ENCODE data around the gene CDK5. TPM values are rescaled to one million over a fixed set of nuclear protein-coding genes. Genes with fewer than 3 reads are reported as not detected.
A peak's percentile ranks its signal among the peaks of the same experiment; 100 is the strongest.

Gene CDK5
- total RNA-seq, 1 donor from 2014 or later, result 17.5 TPM

GRCh38 chr7:151088856-151089699 lies 31.4 kb upstream of the CDK5 start:
- peaks cover 2% of the 10 kb centered on the region for H3K36me3 Mint-ChIP-seq
- TF ChIP-seq CTCF (IDR thresholded peaks at IDR 0.05; ENCODE audit: unreplicated experiment), result no peak
- peak overlapping the region; percentile 64 for H3K4me3 Mint-ChIP-seq
- H3K4me1 Mint-ChIP-seq, result peaks cover 33% of the 10 kb centered on the region
- no peak for DNase-seq (ENCODE audit: low spot score in 2 of 2, unreplicated experiment in 2 of 2)
- no peaks in the 10 kb centered on the region for H3K27me3 Mint-ChIP-seq (ENCODE audit: low read depth)
- no peaks in the 10 kb centered on the region for H3K9me3 Mint-ChIP-seq
- peak overlapping the region; percentile 83 for H3K27ac Mint-ChIP-seq

- no peak for TF ChIP-seq CTCF (IDR thresholded peaks at IDR 0.05; ENCODE audit: unreplicated experiment)
- peak overlapping the region; percentile 44 for H3K27ac Mint-ChIP-seq
- no peak for DNase-seq (ENCODE audit: low spot score in 2 of 2, unreplicated experiment in 2 of 2)
- H3K27me3 Mint-ChIP-seq (ENCODE audit: low read depth), result no peaks in the 10 kb centered on the region
- H3K9me3 Mint-ChIP-seq, result no peaks in the 10 kb centered on the region
- peak overlapping the region; percentile 64 for H3K4me3 Mint-ChIP-seq
- H3K4me1 Mint-ChIP-seq, result peaks cover 33% of the 10 kb centered on the region
- H3K36me3 Mint-ChIP-seq, result peaks cover 2% of the 10 kb centered on the region
These were observed 30.5 kb upstream of the CDK5 start for GRCh38 chr7:151088019-151088855.

- TF ChIP-seq CTCF (IDR thresholded peaks at IDR 0.05; ENCODE audit: unreplicated experiment), result no peak
- H3K4me3 Mint-ChIP-seq, result peak overlapping the region; percentile 87
- peaks cover 39% of the 10 kb centered on the region for H3K4me1 Mint-ChIP-seq
- H3K27ac Mint-ChIP-seq, result peak overlapping the region; percentile 85
- H3K27me3 Mint-ChIP-seq (ENCODE audit: low read depth), result no peaks in the 10 kb centered on the region
- no peaks in the 10 kb centered on the region for H3K9me3 Mint-ChIP-seq
- DNase-seq (ENCODE audit: low spot score in 2 of 2, unreplicated experiment in 2 of 2), result peak in 1 of 2 experiments; percentile 61
- peaks cover 2% of the 10 kb centered on the region for H3K36me3 Mint-ChIP-seq
These were observed 29.7 kb upstream of the CDK5 start for GRCh38 chr7:151087245-151088018.

- TF ChIP-seq CTCF (IDR thresholded peaks at IDR 0.05; ENCODE audit: unreplicated experiment), result no peak
- no peaks in the 10 kb centered on the region for H3K27me3 Mint-ChIP-seq (ENCODE audit: low read depth)
- H3K4me1 Mint-ChIP-seq, result peaks cover 43% of the 10 kb centered on the region
- peaks cover 2% of the 10 kb centered on the region for H3K36me3 Mint-ChIP-seq
- H3K4me3 Mint-ChIP-seq, result peak overlapping the region; percentile 87
- DNase-seq (ENCODE audit: low spot score in 2 of 2, unreplicated experiment in 2 of 2), result no peak
- no peaks in the 10 kb centered on the region for H3K9me3 Mint-ChIP-seq
- H3K27ac Mint-ChIP-seq, result peak overlapping the region; percentile 85
These were observed 29.1 kb upstream of the CDK5 start for GRCh38 chr7:151086802-151087244.

Measured in mesothelial cell of epicardium (in vitro differentiated cells).